Mesenchymal stem cell (in vitro differentiated cells and primary cell): ENCODE data around the gene LRRC56.

Experiments
- DNase-seq: peaks from one replicate; pipeline ENCODE4 v3.0.0-alpha.2; 2013
- H2AFZ ChIP-seq: one replicate; pipeline ENCODE4 v1.6.1; 2013; ENCODE audit warnings: low read depth, mild to moderate bottlenecking, control low read depth, inconsistent platforms, low read length, moderate library complexity
- H2AK5ac ChIP-seq: 2 replicates; pipeline ENCODE4 v1.6.1; 2013; ENCODE audit warnings: low read length, moderate library complexity, mild to moderate bottlenecking, inconsistent platforms; ENCODE audit not compliant: severe bottlenecking
- H2BK120ac ChIP-seq: one replicate; pipeline ENCODE4 v1.6.1; 2013; ENCODE audit warnings: low read depth, mild to moderate bottlenecking, inconsistent platforms, low read length, moderate library complexity
- H2BK12ac ChIP-seq, 2 experiments: one replicate each; pipeline ENCODE4 v1.6.1; 2013; ENCODE audit warnings: inconsistent platforms in 2 of 2, low read length in 2 of 2, mild to moderate bottlenecking in 2 of 2, moderate library complexity in 2 of 2, control low read depth in 1 of 2
- H2BK15ac ChIP-seq: one replicate; pipeline ENCODE4 v1.6.1; 2013; ENCODE audit warnings: mild to moderate bottlenecking, low read depth, inconsistent platforms; ENCODE audit not compliant: poor library complexity, severe bottlenecking
- H2BK5ac ChIP-seq: 2 replicates; pipeline ENCODE4 v1.6.1; 2013; ENCODE audit warnings: low read depth, mild to moderate bottlenecking, low read length, control low read depth, inconsistent platforms; ENCODE audit not compliant: poor library complexity, severe bottlenecking
- H3K14ac ChIP-seq, 2 experiments: one replicate each; pipeline ENCODE4 v1.6.1; 2013; ENCODE audit warnings: inconsistent platforms in 2 of 2, low read length in 2 of 2, control low read depth in 1 of 2, mild to moderate bottlenecking in 1 of 2, moderate library complexity in 1 of 2
- H3K18ac ChIP-seq, 2 experiments: one replicate each; pipeline ENCODE4 v1.6.1; 2013; ENCODE audit warnings: inconsistent platforms in 2 of 2, low read length in 2 of 2, control low read depth in 1 of 2, low read depth in 1 of 2, mild to moderate bottlenecking in 1 of 2
- H3K23ac ChIP-seq, 2 experiments: one replicate each; pipeline ENCODE4 v1.6.1; 2013; ENCODE audit warnings: inconsistent platforms in 2 of 2, low read length in 2 of 2, mild to moderate bottlenecking in 2 of 2, moderate library complexity in 2 of 2, control low read depth in 1 of 2
- H3K27ac ChIP-seq: 2 replicates; pipeline ENCODE4 v1.5.1; 2013; ENCODE audit warnings: mild to moderate bottlenecking, moderate library complexity, low read length, control low read depth, inconsistent platforms; ENCODE audit not compliant: poor library complexity, severe bottlenecking
- H3K27me3 ChIP-seq, 2 experiments: 2 replicates each; pipeline versions ENCODE4 v1.6.1 to v1.7.0; 2013; ENCODE audit warnings: low read length in 2 of 2, mild to moderate bottlenecking in 2 of 2, moderate library complexity in 2 of 2, control low read depth in 1 of 2, inconsistent platforms in 1 of 2; ENCODE audit not compliant: control insufficient read depth in 1 of 2, insufficient read depth in 1 of 2
- H3K36me3 ChIP-seq, 2 experiments: 2 replicates each; pipeline versions ENCODE4 v1.6.1 to v1.7.0; 2013; ENCODE audit warnings: low read length in 2 of 2, control low read depth in 1 of 2, inconsistent platforms in 1 of 2, low read depth in 1 of 2, mild to moderate bottlenecking in 1 of 2; ENCODE audit not compliant: insufficient read depth in 2 of 2, control insufficient read depth in 1 of 2
- H3K4ac ChIP-seq, 2 experiments: one replicate each; pipeline ENCODE4 v1.6.1; 2013; ENCODE audit warnings: inconsistent platforms in 2 of 2, low read length in 2 of 2, mild to moderate bottlenecking in 2 of 2, moderate library complexity in 2 of 2, control low read depth in 1 of 2, low read depth in 1 of 2
- H3K4me1 ChIP-seq: 2 replicates; pipeline ENCODE4 v1.6.1; 2013; ENCODE audit warnings: low read depth, low read length, control low read depth; ENCODE audit not compliant: control insufficient read depth, insufficient read depth
- H3K4me2 ChIP-seq: 2 replicates; pipeline ENCODE4 v1.6.1; 2013; ENCODE audit warnings: low read length, mild to moderate bottlenecking, inconsistent platforms; ENCODE audit not compliant: poor library complexity, severe bottlenecking
- H3K4me3 ChIP-seq, 2 experiments: 2 replicates each; pipeline versions ENCODE4 v1.5.1 to v1.7.0; 2013; ENCODE audit warnings: low read length in 2 of 2, mild to moderate bottlenecking in 2 of 2, control low read depth in 1 of 2, low read depth in 1 of 2; ENCODE audit not compliant: insufficient read depth in 1 of 2
- H3K79me1 ChIP-seq: replicated peaks from 2 replicates; pipeline ENCODE4 v1.6.1; 2013; ENCODE audit warnings: mild to moderate bottlenecking, control low read depth, low read length, inconsistent platforms; ENCODE audit not compliant: poor library complexity, severe bottlenecking
- H3K9ac ChIP-seq: 2 replicates; pipeline ENCODE4 v1.7.0; 2013; ENCODE audit warnings: mild to moderate bottlenecking, low read length, moderate library complexity
- H3K9me3 ChIP-seq: 2 replicates; pipeline ENCODE4 v1.7.0; 2013; ENCODE audit warnings: mild to moderate bottlenecking, low read length; ENCODE audit not compliant: control insufficient read depth
- H4K8ac ChIP-seq: one replicate; pipeline ENCODE4 v1.6.1; 2013; ENCODE audit warnings: inconsistent platforms, mild to moderate bottlenecking, low read length, moderate library complexity
- H4K91ac ChIP-seq: one replicate; pipeline ENCODE4 v1.6.1; 2013; ENCODE audit warnings: mild to moderate bottlenecking, low read length, inconsistent platforms
- WGBS: methylation state at CpG from one replicate; pipeline ENCODE4 v1.1.7; 2013; ENCODE audit warnings: mixed read lengths; 5-methylcytosine and 5-hydroxymethylcytosine counted together

LRRC56 gene

GRCh38 chr11:537622-538430 is 499 bp downstream of the LRRC56 start:
- Histone ChIP-seq H3K79me1 (peaks cover 4% of the 10 kb centered on the region), H2AK5ac (no peak overlapping the region), H3K36me3 (peaks cover 8 to 12% of the 10 kb centered on the region in 2 experiments), H3K9ac (peak overlapping the region; percentile 57), H2AFZ (no peak overlapping the region), H3K18ac (peak overlapping the region; percentile 41 to 60), H3K23ac (peak overlapping the region in 1 of 2 experiments; percentile 0), H2BK5ac (no peak overlapping the region), H4K8ac (peak overlapping the region; percentile 90), H3K9me3 (no peaks in the 10 kb centered on the region), H2BK12ac (peak overlapping the region; percentile 26 to 63), H4K91ac (peak overlapping the region; percentile 93), H3K14ac (no peak overlapping the region), H3K4me1 (peaks cover 32% of the 10 kb centered on the region), H3K4me2 (peak overlapping the region; percentile 23), H3K4ac (peak overlapping the region; percentile 73 to 75), H3K27ac (no peak overlapping the region), H2BK15ac (peak overlapping the region; percentile 91), H3K27me3 (peaks cover 0 to 17% of the 10 kb centered on the region in 2 experiments), H3K4me3 (peak overlapping the region in 1 of 2 experiments; percentile 77), H2BK120ac (peak overlapping the region; percentile 78)
- 62% methylated on average over 18 of the region's 19 CpGs for WGBS
- DNase-seq: no peak

- H2BK120ac ChIP-seq: no peak overlapping the region
- no peak overlapping the region for H3K4me3 ChIP-seq
- peaks cover 31% of the 10 kb centered on the region for H3K4me1 ChIP-seq
- no peak overlapping the region for H3K18ac ChIP-seq
- H3K23ac ChIP-seq: no peak overlapping the region
- no peak overlapping the region for H2BK15ac ChIP-seq
- H3K14ac ChIP-seq: no peak overlapping the region
- peaks cover 0 to 17% of the 10 kb centered on the region in 2 experiments for H3K27me3 ChIP-seq
- H3K4me2 ChIP-seq: no peak overlapping the region
- H3K4ac ChIP-seq: no peak overlapping the region
- no peak overlapping the region for H3K9ac ChIP-seq
- H4K8ac ChIP-seq: no peak overlapping the region
- H2AFZ ChIP-seq: no peak overlapping the region
- no peaks in the 10 kb centered on the region for H3K9me3 ChIP-seq
- no peak for DNase-seq
- peaks cover 4 to 5% of the 10 kb centered on the region in 2 experiments for H3K36me3 ChIP-seq
- no peak overlapping the region for H2BK12ac ChIP-seq
- H2AK5ac ChIP-seq: no peak overlapping the region
- no peak overlapping the region for H3K27ac ChIP-seq
- 93% methylated on average over 19 of the region's 20 CpGs for WGBS
- H2BK5ac ChIP-seq: no peak overlapping the region
- H4K91ac ChIP-seq: peak overlapping the region; percentile 93
- H3K79me1 ChIP-seq: peaks cover 4% of the 10 kb centered on the region
Measured at GRCh38 chr11:538431-539051, 1.2 kb downstream of the LRRC56 start.

GRCh38 chr11:539971-540481 is 2.7 kb downstream of the LRRC56 start:
- no peak overlapping the region for H2BK5ac ChIP-seq
- 83% methylated on average over 8 of the region's 8 CpGs for WGBS

More at GRCh38 chr11:539971-540481, 2.7 kb downstream of the LRRC56 start:
- Histone ChIP-seq H3K4me1 (peaks cover 20% of the 10 kb centered on the region), H3K9me3 (no peaks in the 10 kb centered on the region), H3K36me3 (no peaks in the 10 kb centered on the region), H3K4me2 (no peak overlapping the region), H4K91ac (no peak overlapping the region), H3K14ac (no peak overlapping the region), H2AK5ac (no peak overlapping the region), H2BK12ac (no peak overlapping the region), H3K4ac (no peak overlapping the region), H3K23ac (no peak overlapping the region), H3K18ac (no peak overlapping the region), H3K79me1 (no peaks in the 10 kb centered on the region), H3K9ac (no peak overlapping the region), H3K27me3 (peaks cover 0 to 20% of the 10 kb centered on the region in 2 experiments), H3K27ac (no peak overlapping the region), H4K8ac (no peak overlapping the region), H3K4me3 (no peak overlapping the region), H2AFZ (no peak overlapping the region), H2BK120ac (no peak overlapping the region), H2BK15ac (no peak overlapping the region)
- DNase-seq: no peak
